A375 (cell line): ENCODE data around the gene FH. TPM values are rescaled to one million over a fixed set of nuclear protein-coding genes. Genes with fewer than 3 reads are reported as not detected.

ENCODE experiments used
- total RNA-seq: library from RNA; depleted of rRNA; stranded (reverse); fragments of >200 nt; shearing (Covaris generic); gene quantifications from 2 replicates; pipeline ENCODE4 v1.2.3, GENCODE V29; 2014; rRNA removed

Gene FH
- 116 and 151 TPM in 2 replicates for total RNA-seq

GRCh38 chr1:241519308-241520079 is at the start of gene FH:
TSS of gene FH (minus strand) at chr1:241519755. CDS start at chr1:241519722, 33 bp downstream.

GRCh38 chr1:241532162-241532531 is 12.6 kb upstream of the FH start, which contains the start of gene KMO:
TSS of gene KMO (plus strand) at chr1:241532378. CDS start at chr1:241532445, 67 bp downstream.

Other genes starting within 250 kb of the FH start
- gene RGS7, start 162.6 kb downstream of the FH start, total RNA-seq = 2.8 and 4.0 TPM in 2 replicates
- 1.2 TPM in 1 of 2 replicates, not detected in the other for gene KMO, start 12.6 kb upstream of the FH start, total RNA-seq
- gene CHML, start 120.6 kb upstream of the FH start, total RNA-seq = 33.5 and 33.7 TPM in 2 replicates
- gene OPN3, start 120.6 kb upstream of the FH start, total RNA-seq = 5.8 and 6.0 TPM in 2 replicates
- gene WDR64, start 132.5 kb upstream of the FH start, total RNA-seq = not detected in 2 replicates